AG09309 (cell line): ENCODE measurements around the gene SVIL.
"Not testable (repeated sequence)": the region's sequence is repeated elsewhere in the genome, so short reads cannot be mapped to it uniquely, and the experiment has no call there.

Experiments
- DNase-seq: peaks from one replicate; pipeline ENCODE4 v3.0.0-alpha.2; 2010; ENCODE audit warnings: low read depth
- H3K4me3 ChIP-seq: 2 replicates; pipeline ENCODE4 v1.5.1; 2011; ENCODE audit warnings: mild to moderate bottlenecking, low read depth, low read length, moderate library complexity; ENCODE audit not compliant: control insufficient read depth
- TF ChIP-seq, protein P1 (sequence below): IDR thresholded peaks from 2 replicates; pipeline ENCODE4 v1.5.1; 2011; ENCODE audit warnings: mild to moderate bottlenecking, low read depth, low read length, inconsistent platforms; ENCODE audit not compliant: insufficient read depth, control insufficient read depth; ENCODE audit errors: missing control alignments

SVIL gene

DNA sequence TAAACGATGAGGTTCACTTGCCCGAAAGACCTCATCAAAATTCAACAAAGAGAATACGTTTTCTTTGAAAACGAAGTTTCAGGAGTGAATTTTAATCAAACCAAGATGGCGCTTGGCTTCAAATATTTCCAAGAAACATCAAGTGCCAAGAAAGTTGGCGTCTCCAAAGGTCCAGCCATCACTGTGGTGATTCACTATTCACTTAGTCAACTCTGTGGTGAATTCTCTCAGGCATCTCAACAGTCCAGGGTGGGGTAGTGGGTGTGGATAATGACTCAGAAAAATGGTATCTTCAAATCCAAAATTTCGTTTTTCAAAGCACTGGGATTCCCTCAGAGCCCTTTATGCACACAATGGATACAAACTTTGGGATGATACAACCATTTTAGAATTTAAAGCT lies 133.1 kb downstream of the SVIL start:
- TF ChIP-seq, protein P1, sequence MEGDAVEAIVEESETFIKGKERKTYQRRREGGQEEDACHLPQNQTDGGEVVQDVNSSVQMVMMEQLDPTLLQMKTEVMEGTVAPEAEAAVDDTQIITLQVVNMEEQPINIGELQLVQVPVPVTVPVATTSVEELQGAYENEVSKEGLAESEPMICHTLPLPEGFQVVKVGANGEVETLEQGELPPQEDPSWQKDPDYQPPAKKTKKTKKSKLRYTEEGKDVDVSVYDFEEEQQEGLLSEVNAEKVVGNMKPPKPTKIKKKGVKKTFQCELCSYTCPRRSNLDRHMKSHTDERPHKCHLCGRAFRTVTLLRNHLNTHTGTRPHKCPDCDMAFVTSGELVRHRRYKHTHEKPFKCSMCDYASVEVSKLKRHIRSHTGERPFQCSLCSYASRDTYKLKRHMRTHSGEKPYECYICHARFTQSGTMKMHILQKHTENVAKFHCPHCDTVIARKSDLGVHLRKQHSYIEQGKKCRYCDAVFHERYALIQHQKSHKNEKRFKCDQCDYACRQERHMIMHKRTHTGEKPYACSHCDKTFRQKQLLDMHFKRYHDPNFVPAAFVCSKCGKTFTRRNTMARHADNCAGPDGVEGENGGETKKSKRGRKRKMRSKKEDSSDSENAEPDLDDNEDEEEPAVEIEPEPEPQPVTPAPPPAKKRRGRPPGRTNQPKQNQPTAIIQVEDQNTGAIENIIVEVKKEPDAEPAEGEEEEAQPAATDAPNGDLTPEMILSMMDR = no peak
- DNase-seq = peak; percentile 79
- no peak overlapping the region for H3K4me3 ChIP-seq

GRCh38 chr10:29499993-29500537 lies 134.7 kb downstream of the SVIL start:
- no peak for DNase-seq
- no peak overlapping the region for H3K4me3 ChIP-seq
- TF ChIP-seq, protein P1 = no peak

GRCh38 chr10:29496341-29497162 lies 138.2 kb downstream of the SVIL start:
- DNase-seq = no peak
- TF ChIP-seq, protein P1 = peak; percentile 98
- H3K4me3 ChIP-seq = no peak overlapping the region

- TF ChIP-seq, protein P1 = no peak
- no peak for DNase-seq
- H3K4me3 ChIP-seq = no peak overlapping the region
These were observed 139.4 kb downstream of the SVIL start for GRCh38 chr10:29495366-29495765.

DNA sequence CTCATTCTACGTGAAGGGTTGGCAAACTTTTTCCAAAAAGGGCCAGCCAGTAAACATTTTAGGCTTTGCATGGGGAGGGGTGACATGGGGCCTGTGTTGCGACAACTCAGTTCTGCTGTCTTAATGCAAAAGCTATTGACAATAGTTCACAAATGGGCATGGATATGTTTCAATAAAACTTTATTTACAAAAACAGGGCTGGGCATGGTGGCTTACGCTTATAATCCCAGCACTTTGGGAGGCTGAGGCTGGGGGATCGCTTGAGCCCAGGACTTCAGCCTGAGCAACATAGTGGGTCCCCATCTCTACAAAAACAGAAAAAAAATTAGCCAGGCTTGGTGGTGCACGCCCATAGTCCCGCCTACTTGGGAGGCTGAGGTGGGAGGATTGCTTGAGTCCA lies 141.1 kb downstream of the SVIL start:
- no peak for DNase-seq
- TF ChIP-seq, protein P1 = no peak
- H3K4me3 ChIP-seq = no peak overlapping the region

GRCh38 chr10:29492774-29493173 lies 142.0 kb downstream of the SVIL start:
- DNase-seq = no peak
- no peak overlapping the region for H3K4me3 ChIP-seq
- TF ChIP-seq, protein P1 = no peak

DNA sequence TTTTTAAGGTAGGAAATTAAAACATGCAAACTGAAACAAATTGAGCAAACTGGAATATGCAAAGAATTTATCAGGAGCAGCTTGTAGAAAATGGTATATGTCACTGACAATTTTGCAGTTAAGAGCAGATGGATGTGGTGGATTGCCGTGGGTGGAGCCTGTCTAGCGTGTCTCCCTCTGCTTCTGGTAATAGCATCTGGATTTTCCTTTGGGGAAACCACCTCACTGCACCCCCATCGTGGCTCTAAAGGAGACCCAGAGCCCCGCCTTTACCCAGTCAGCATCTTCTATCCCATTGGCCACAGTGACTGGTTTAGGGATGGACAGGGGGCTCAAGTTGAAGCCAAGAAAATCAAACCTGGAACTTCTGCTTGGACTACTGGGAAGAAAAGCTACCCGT lies 142.9 kb downstream of the SVIL start:
- H3K4me3 ChIP-seq = no peak overlapping the region
- TF ChIP-seq, protein P1 = no peak
- DNase-seq = no peak

DNA sequence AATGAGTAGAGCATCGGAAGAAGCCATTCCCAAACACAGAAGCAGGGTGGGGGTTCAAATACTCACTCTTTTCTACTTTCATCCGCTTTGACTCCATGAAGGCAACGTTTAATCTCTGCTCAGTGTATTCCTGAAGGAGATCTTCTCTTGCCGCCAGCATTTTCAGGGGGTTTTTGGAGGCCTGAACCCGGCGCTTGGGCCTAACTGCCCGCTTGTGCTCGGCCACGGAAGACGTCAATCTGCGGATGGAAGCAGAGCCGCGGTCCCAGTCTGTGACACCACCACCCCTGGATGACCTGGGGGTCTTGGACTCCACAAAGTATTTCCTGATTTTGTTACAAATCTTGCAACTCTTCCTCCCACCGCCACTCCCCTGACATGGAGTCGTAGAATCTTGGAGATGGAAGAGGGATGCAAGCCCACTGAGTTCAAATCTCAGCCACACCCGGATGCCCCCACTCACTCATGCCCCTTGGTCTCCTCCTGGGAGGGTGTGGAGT lies 143.9 kb downstream of the SVIL start:
- H3K4me3 ChIP-seq, DNase-seq: not testable (repeated sequence)

GRCh38 chr10:29488471-29488870 lies 146.3 kb downstream of the SVIL start:
- not testable (repeated sequence) for H3K4me3 ChIP-seq, DNase-seq
